SK-N-SH (cell line): ENCODE data around the gene ST8SIA6. TPM values are rescaled to one million over a fixed set of nuclear protein-coding genes. Genes with fewer than 3 reads are reported as not detected.
A peak's percentile ranks its signal among the peaks of the same experiment; 100 is the strongest.

ENCODE experiments used
- CTCF ChIA-PET: fragments of 300-600, 350-600 bp; formaldehyde crosslinking; extraction: SDS; loops from one replicate; lab custom pipeline; 2021; lab: Yijun Ruan, JAX
- POLR2A ChIA-PET: fragments of 350-600 bp; sonication (Branson Sonifier 250); formaldehyde crosslinking; extraction: SDS; loops from one replicate; lab custom pipeline; 2020; ENCODE audit warnings: antibody characterized with exemption, inconsistent platforms; lab: Yijun Ruan, JAX
- DNase-seq: peaks from one replicate; pipeline ENCODE4 v3.0.0; 2012
- H2AFZ ChIP-seq: fragments of 200-600 bp; sonication (generic); 2 replicates; pipeline ENCODE4 v1.8.1; 2016; ENCODE audit warnings: antibody characterized with exemption, mild to moderate bottlenecking, low read depth
- H3F3A ChIP-seq: fragments of 200-600 bp; sonication (generic); replicated peaks from 2 replicates; pipeline ENCODE3; 2016; ENCODE audit warnings: antibody characterized with exemption, mild to moderate bottlenecking; ENCODE audit not compliant: insufficient read depth
- H3K27ac ChIP-seq, 2 experiments: fragments of 200-500 bp in 1 of 2; fragments of 200-600 bp in 1 of 2; sonication (Bioruptor generic) in 1 of 2; sonication (generic), shearing (Covaris generic) in 1 of 2; 2 replicates each; pipeline versions ENCODE4 v1.5.1 to v1.6.1; 2014 to 2016; ENCODE audit warnings: low read depth in 2 of 2, inconsistent platforms in 1 of 2, low read length in 1 of 2, mild to moderate bottlenecking in 1 of 2, mixed read lengths in 1 of 2
- H3K27me3 ChIP-seq: fragments of 200-600 bp; sonication (generic), shearing (Covaris generic); 2 replicates; pipeline ENCODE4 v1.6.1; 2016; ENCODE audit warnings: mixed run types; ENCODE audit not compliant: insufficient read depth
- H3K36me3 ChIP-seq, 2 experiments: fragments of 200-500 bp in 1 of 2; fragments of 200-600 bp in 1 of 2; sonication (Bioruptor generic) in 1 of 2; sonication (generic) in 1 of 2; replicated peaks in 1 of 2; 2 replicates each; pipeline versions ENCODE3 to v1.5.1; 2014 to 2016; ENCODE audit warnings: low read length in 1 of 2, mild to moderate bottlenecking in 1 of 2; ENCODE audit not compliant: insufficient read depth in 2 of 2, control insufficient read depth in 1 of 2
- H3K4me1 ChIP-seq, 2 experiments: fragments of 200-500 bp in 1 of 2; fragments of 200-600 bp in 1 of 2; sonication (Bioruptor generic) in 1 of 2; sonication (generic), shearing (Covaris generic) in 1 of 2; 2 replicates each; pipeline versions ENCODE4 v1.5.1 to v1.6.1; 2014 to 2016; ENCODE audit warnings: low read depth in 1 of 2, low read length in 1 of 2, mixed run types in 1 of 2; ENCODE audit not compliant: insufficient read depth in 2 of 2, control insufficient read depth in 1 of 2
- H3K4me2 ChIP-seq: fragments of 200-600 bp; sonication (generic), shearing (Covaris generic); 2 replicates; pipeline ENCODE4 v1.6.1; 2017; ENCODE audit warnings: mixed run types
- H3K4me3 ChIP-seq, 2 experiments: fragments of 200-500 bp in 1 of 2; fragments of 200-600 bp in 1 of 2; sonication (Bioruptor generic) in 1 of 2; sonication (generic), shearing (Covaris generic) in 1 of 2; 2 replicates each; pipeline versions ENCODE4 v1.5.1 to v1.8.1; 2014 to 2016; ENCODE audit warnings: low read depth in 2 of 2, inconsistent platforms in 1 of 2, low read length in 1 of 2, mild to moderate bottlenecking in 1 of 2, mixed read lengths in 1 of 2, moderate library complexity in 1 of 2
- H3K79me2 ChIP-seq: fragments of 200-600 bp; sonication (generic); 2 replicates; pipeline ENCODE4 v1.8.1; 2017; ENCODE audit warnings: mild to moderate bottlenecking; ENCODE audit not compliant: insufficient read depth
- H3K9ac ChIP-seq: fragments of 200-600 bp; sonication (generic); 2 replicates; pipeline ENCODE4 v1.6.1; 2017; ENCODE audit warnings: mixed run types
- H3K9me2 ChIP-seq: fragments of 200-600 bp; sonication (generic); 2 replicates; pipeline ENCODE4 v1.6.1; 2017; ENCODE audit warnings: mixed run types
- H3K9me3 ChIP-seq: fragments of 200-600 bp; sonication (generic); 2 replicates; pipeline ENCODE4 v1.6.1; 2017; ENCODE audit warnings: mixed run types, mild to moderate bottlenecking, moderate library complexity
- H4K20me1 ChIP-seq: fragments of 200-600 bp; sonication (generic); 2 replicates; pipeline ENCODE4 v1.6.1; 2017; ENCODE audit warnings: mild to moderate bottlenecking, mixed run types; ENCODE audit not compliant: insufficient read depth
- EP300 ChIP-seq, 2 experiments: IDR thresholded peaks; 2 replicates each; pipeline versions ENCODE4 v1.4.0 to v1.6.1; 2012; ENCODE audit warnings: borderline replicate concordance in 1 of 2, low read depth in 1 of 2, low read length in 1 of 2
- FOSL2 ChIP-seq: IDR thresholded peaks from 2 replicates; pipeline ENCODE4 v1.4.0; 2012; ENCODE audit warnings: low read depth, mild to moderate bottlenecking, moderate library complexity, borderline replicate concordance
- JUND ChIP-seq: IDR thresholded peaks from 2 replicates; pipeline ENCODE4 v1.4.0; 2012
- NFIC ChIP-seq: IDR thresholded peaks from 2 replicates; pipeline ENCODE4 v1.4.0; 2012; ENCODE audit warnings: borderline replicate concordance
- POLR2AphosphoS5 ChIP-seq: IDR thresholded peaks from 2 replicates; pipeline ENCODE4 v1.6.1; 2012; ENCODE audit warnings: low read depth, low read length
- RAD21 ChIP-seq: IDR thresholded peaks from 2 replicates; pipeline ENCODE4 v1.6.1; 2012; ENCODE audit warnings: mild to moderate bottlenecking, low read length
- REST ChIP-seq: IDR thresholded peaks from 2 replicates; pipeline ENCODE4 v1.6.1; 2012; ENCODE audit warnings: mild to moderate bottlenecking, low read depth, low read length, moderate library complexity
- RFX5 ChIP-seq: IDR thresholded peaks from 2 replicates; pipeline ENCODE4 v1.6.1; 2012; ENCODE audit warnings: mild to moderate bottlenecking, improper control_type of control experiment, low read length
- RXRA ChIP-seq: IDR thresholded peaks from 2 replicates; pipeline ENCODE4 v1.4.0; 2012; ENCODE audit warnings: low read depth, mild to moderate bottlenecking, borderline replicate concordance
- SIN3A ChIP-seq: IDR thresholded peaks from 2 replicates; pipeline ENCODE4 v1.6.1; 2012; ENCODE audit warnings: low read depth, mild to moderate bottlenecking, low read length, moderate library complexity, borderline replicate concordance
- SMC3 ChIP-seq: IDR thresholded peaks from 2 replicates; pipeline ENCODE4 v1.6.1; 2012; ENCODE audit warnings: low read depth, low read length, improper control_type of control experiment
- TAF1 ChIP-seq: IDR thresholded peaks from 2 replicates; pipeline ENCODE4 v1.6.1; 2012; ENCODE audit warnings: low read depth, mild to moderate bottlenecking, low read length, moderate library complexity, borderline replicate concordance
- TCF12 ChIP-seq: IDR thresholded peaks from 2 replicates; pipeline ENCODE4 v1.4.0; 2012
- TEAD4 ChIP-seq: IDR thresholded peaks from 2 replicates; pipeline ENCODE4 v1.4.0; 2012; ENCODE audit warnings: mild to moderate bottlenecking, borderline replicate concordance; ENCODE audit not compliant: insufficient read depth
- YY1 ChIP-seq: IDR thresholded peaks from 2 replicates; pipeline ENCODE4 v1.4.0; 2012; ENCODE audit warnings: low read depth, mild to moderate bottlenecking
- ZBTB33 ChIP-seq: IDR thresholded peaks from 2 replicates; pipeline ENCODE4 v1.4.0; 2012; ENCODE audit warnings: low read depth, borderline replicate concordance
- WGBS: methylation state at CpG from one replicate; pipeline ENCODE4 v1.1.6; 2017; ENCODE audit warnings: low lambda C conversion rate; 5-methylcytosine and 5-hydroxymethylcytosine counted together
- polyA plus RNA-seq, 3 experiments: library from polyadenylated mRNA; depleted of rRNA; stranded (reverse); fragments of >200 nt; gene quantifications; 2 replicates each; pipeline ENCODE4 v1.2.3, GENCODE V29; 2012
- TF ChIP-seq, protein P1 (sequence below): IDR thresholded peaks from 2 replicates; pipeline ENCODE4; 2012
- TF ChIP-seq, protein P2 (sequence below): fragments of 150-350 bp; IDR thresholded peaks from 2 replicates; pipeline ENCODE4 v1.6.1; 2017; ENCODE audit warnings: antibody characterized with exemption, low read length, low read depth, borderline replicate concordance

Gene ST8SIA6
- polyA plus RNA-seq, 1 of the 3 experiments (the other 2 are of a cell fraction), result 0.03 TPM

DNA sequence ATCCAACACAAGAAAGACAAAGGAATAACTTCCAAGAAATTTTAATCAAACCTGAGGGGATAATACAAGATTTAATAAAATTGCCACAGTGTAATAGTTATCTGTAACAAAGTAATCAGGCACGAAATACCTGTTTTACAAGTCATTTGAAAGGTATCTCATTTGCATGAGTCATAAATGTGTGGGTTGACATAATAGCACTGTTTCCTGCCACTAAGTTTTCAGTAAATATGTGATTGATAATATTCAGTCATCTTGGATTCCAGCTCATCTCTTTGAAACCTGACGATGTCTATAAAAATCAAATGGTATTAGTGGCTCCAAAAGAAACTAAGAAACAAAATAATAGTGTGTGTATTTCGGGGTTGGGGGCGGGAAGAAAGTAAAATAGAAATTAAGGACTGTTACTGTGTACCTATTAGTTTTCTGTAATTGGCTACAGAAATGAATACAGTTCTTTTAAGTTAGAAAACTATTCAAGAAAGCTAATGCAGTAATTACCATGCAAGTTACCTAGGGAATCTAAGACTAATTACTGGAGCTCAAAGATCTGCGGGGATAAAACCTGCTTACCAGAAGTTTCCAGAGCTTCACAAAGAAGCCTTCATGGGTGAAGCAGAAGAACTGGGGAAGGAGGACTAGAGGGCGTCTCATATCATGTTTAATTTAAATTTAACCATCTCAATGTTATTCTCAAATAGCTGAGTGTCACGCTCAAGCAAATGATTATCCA is 100.7 kb downstream of the ST8SIA6 start:
- Histone ChIP-seq H3F3A (peaks cover 4% of the 10 kb centered on the region), H3K9ac (no peak overlapping the region), H2AFZ (no peak overlapping the region), H3K27me3 (no peaks in the 10 kb centered on the region), H4K20me1 (no peaks in the 10 kb centered on the region), H3K36me3 (no peaks in the 10 kb centered on the region), H3K4me3 (no peak overlapping the region), H3K79me2 (no peaks in the 10 kb centered on the region), H3K4me2 (no peak overlapping the region), H3K4me1 (peaks cover 5 to 9% of the 10 kb centered on the region in 2 experiments; a peak in 3 of 4 replicates), H3K9me2 (no peaks in the 10 kb centered on the region), H3K9me3 (no peaks in the 10 kb centered on the region), H3K27ac (no peak overlapping the region)
- POLR2A ChIA-PET, result no interaction called here
- 60% methylated on average over 7 of the region's 7 CpGs for WGBS
- DNase-seq, result no peak
- TF ChIP-seq, protein P1, sequence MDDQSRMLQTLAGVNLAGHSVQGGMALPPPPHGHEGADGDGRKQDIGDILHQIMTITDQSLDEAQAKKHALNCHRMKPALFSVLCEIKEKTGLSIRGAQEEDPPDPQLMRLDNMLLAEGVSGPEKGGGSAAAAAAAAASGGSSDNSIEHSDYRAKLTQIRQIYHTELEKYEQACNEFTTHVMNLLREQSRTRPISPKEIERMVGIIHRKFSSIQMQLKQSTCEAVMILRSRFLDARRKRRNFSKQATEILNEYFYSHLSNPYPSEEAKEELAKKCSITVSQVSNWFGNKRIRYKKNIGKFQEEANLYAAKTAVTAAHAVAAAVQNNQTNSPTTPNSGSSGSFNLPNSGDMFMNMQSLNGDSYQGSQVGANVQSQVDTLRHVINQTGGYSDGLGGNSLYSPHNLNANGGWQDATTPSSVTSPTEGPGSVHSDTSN, result peak; percentile 74
- TF ChIP-seq JUND, result peak; percentile 40; the same call in 1 of the 2 replicates
- TF ChIP-seq EP300 (IDR thresholded peaks at IDR 0.05; ENCODE audit: borderline replicate concordance in 1 of 2, low read depth in 1 of 2, low read length in 1 of 2), result no peak
- TF ChIP-seq SMC3, result no peak
- CTCF ChIA-PET, result interaction anchor here (1.0 to 1.1 kb wide), 2 partner anchors 11 to 22 kb away, joined by 3 to 4 read pairs; no protein-coding TSS in a partner anchor

DNA sequence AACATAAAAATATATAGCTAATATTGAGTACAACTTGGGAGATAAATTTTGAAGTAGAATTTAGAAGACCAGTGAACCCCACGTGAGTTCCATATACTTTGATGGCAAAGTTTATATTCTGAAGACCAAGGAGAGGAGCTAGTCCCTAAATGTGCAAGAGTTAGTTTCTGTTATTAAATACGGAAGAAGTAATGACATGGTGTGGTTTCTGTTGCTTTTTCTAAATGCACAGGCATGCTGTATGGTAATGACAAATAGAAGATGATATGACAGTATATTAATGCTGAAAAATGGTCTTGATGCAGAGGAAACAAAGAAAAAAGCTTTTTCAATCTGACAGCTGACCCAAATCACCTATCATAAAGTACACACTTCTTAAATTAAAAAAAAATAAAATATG is 101.8 kb downstream of the ST8SIA6 start:
- POLR2A ChIA-PET, result no interaction called here
- no peaks in the 10 kb centered on the region for H3K9me2 ChIP-seq
- H3K4me3 ChIP-seq, result no peak overlapping the region
- CTCF ChIA-PET, result interaction anchor here (0.9 to 1.1 kb wide), 2 partner anchors 11 to 23 kb away, joined by 4 to 5 read pairs; no protein-coding TSS in a partner anchor
- no peaks in the 10 kb centered on the region for H3K36me3 ChIP-seq
- 91% methylated on average over 2 of the region's 2 CpGs for WGBS
- H3K79me2 ChIP-seq, result no peaks in the 10 kb centered on the region
- H3F3A ChIP-seq, result peaks cover 9% of the 10 kb centered on the region
- no peak for DNase-seq
- no peak overlapping the region for H3K27ac ChIP-seq
- no peak for TF ChIP-seq RXRA
- no peak for TF ChIP-seq JUND
- no peak for TF ChIP-seq ZBTB33
- no peak for TF ChIP-seq YY1
- TF ChIP-seq TAF1, result no peak
- no peak for TF ChIP-seq REST
- TF ChIP-seq RFX5, result no peak
- TF ChIP-seq SIN3A, result no peak
- TF ChIP-seq FOSL2, result no peak
- TF ChIP-seq RAD21, result no peak
- TF ChIP-seq TCF12, result no peak
- TF ChIP-seq NFIC, result no peak
- no peak for TF ChIP-seq POLR2AphosphoS5
- TF ChIP-seq, protein P2, sequence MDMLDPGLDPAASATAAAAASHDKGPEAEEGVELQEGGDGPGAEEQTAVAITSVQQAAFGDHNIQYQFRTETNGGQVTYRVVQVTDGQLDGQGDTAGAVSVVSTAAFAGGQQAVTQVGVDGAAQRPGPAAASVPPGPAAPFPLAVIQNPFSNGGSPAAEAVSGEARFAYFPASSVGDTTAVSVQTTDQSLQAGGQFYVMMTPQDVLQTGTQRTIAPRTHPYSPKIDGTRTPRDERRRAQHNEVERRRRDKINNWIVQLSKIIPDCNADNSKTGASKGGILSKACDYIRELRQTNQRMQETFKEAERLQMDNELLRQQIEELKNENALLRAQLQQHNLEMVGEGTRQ, result no peak
- no peak for TF ChIP-seq TEAD4
- no peak overlapping the region for H3K4me2 ChIP-seq
- H4K20me1 ChIP-seq, result no peaks in the 10 kb centered on the region
- H3K4me1 ChIP-seq, result peaks cover 10 to 16% of the 10 kb centered on the region in 2 experiments; a peak in 3 of 4 replicates
- no peaks in the 10 kb centered on the region for H3K27me3 ChIP-seq
- H3K9me3 ChIP-seq, result no peaks in the 10 kb centered on the region
- H2AFZ ChIP-seq, result no peak overlapping the region
- H3K9ac ChIP-seq, result no peak overlapping the region
